CD4-positive, alpha-beta memory T cell (primary cell): ENCODE measurements around the gene THSD4. TPM values are rescaled to one million over a fixed set of nuclear protein-coding genes. Genes with fewer than 3 reads are reported as not detected.

Experiments
- CTCF ChIA-PET: fragments of 350-600 bp; sonication (Branson Sonifier 250); formaldehyde crosslinking; loops from one replicate; lab custom pipeline; 2021; ENCODE audit warnings: inconsistent platforms; ENCODE audit not compliant: partially characterized antibody; lab: Charles Lee
- POLR2A ChIA-PET: fragments of 350-600 bp; sonication (Branson Sonifier 250); formaldehyde crosslinking; loops from one replicate; lab custom pipeline; 2021; ENCODE audit not compliant: partially characterized antibody; lab: Charles Lee
- DNase-seq, 5 donors: peaks; one replicate each; pipeline versions ENCODE4 v3.0.0 to v3.0.0-alpha.2; 2020 to 2022; ENCODE audit warnings: mixed read lengths in 1 of 5
- H3K27ac ChIP-seq: one replicate; pipeline ENCODE4 v1.7.0; 2013; ENCODE audit warnings: low read depth, low read length
- H3K27me3 ChIP-seq: 2 replicates; pipeline ENCODE4 v1.7.0; 2013; ENCODE audit warnings: mild to moderate bottlenecking, low read length, moderate library complexity; ENCODE audit not compliant: insufficient read depth
- H3K36me3 ChIP-seq: 2 replicates; pipeline ENCODE4 v1.7.0; 2013; ENCODE audit warnings: mild to moderate bottlenecking, low read length, moderate library complexity; ENCODE audit not compliant: insufficient read depth
- H3K4me1 ChIP-seq: 2 replicates; pipeline ENCODE4 v1.7.0; 2013; ENCODE audit warnings: mild to moderate bottlenecking, low read length, moderate library complexity; ENCODE audit not compliant: insufficient read depth
- H3K4me3 ChIP-seq, 2 donors: one replicate each; pipeline ENCODE4 v1.7.0; 2013; ENCODE audit warnings: low read length in 2 of 2, mild to moderate bottlenecking in 1 of 2
- H3K9me3 ChIP-seq, 2 donors: one replicate each; pipeline ENCODE4 v1.7.0; 2013; ENCODE audit warnings: low read length in 2 of 2, control low read depth in 1 of 2; ENCODE audit not compliant: control insufficient read depth in 1 of 2
- H3K27ac Mint-ChIP-seq, 7 donors: one replicate each; pipeline ENCODE4 v1.8.0; 2020 to 2021; ENCODE audit warnings: mixed read lengths in 7 of 7, mild to moderate bottlenecking in 6 of 7, inconsistent platforms in 3 of 7, moderate library complexity in 3 of 7
- H3K27me3 Mint-ChIP-seq, 2 donors: one replicate each; pipeline ENCODE4 v1.8.0; 2020 to 2021; ENCODE audit warnings: mixed read lengths in 2 of 2
- H3K36me3 Mint-ChIP-seq, 2 donors: one replicate each; pipeline ENCODE4 v1.8.0; 2020 to 2021; ENCODE audit warnings: mixed read lengths in 2 of 2, inconsistent platforms in 1 of 2, mild to moderate bottlenecking in 1 of 2
- H3K4me1 Mint-ChIP-seq, 4 donors: one replicate each; pipeline ENCODE4 v1.8.0; 2020 to 2021; ENCODE audit warnings: mixed read lengths in 4 of 4, mild to moderate bottlenecking in 1 of 4
- H3K4me3 Mint-ChIP-seq, 8 donors: one replicate each; pipeline ENCODE4 v1.8.0; 2020 to 2021; ENCODE audit warnings: mixed read lengths in 8 of 8, mild to moderate bottlenecking in 7 of 8, moderate library complexity in 6 of 8, inconsistent platforms in 3 of 8
- H3K9me3 Mint-ChIP-seq, 8 donors: one replicate each; pipeline ENCODE4 v1.8.0; 2020 to 2021; ENCODE audit warnings: mixed read lengths in 8 of 8, mild to moderate bottlenecking in 5 of 8, inconsistent platforms in 3 of 8, moderate library complexity in 1 of 8
- intact Hi-C: fragments of 100-400 bp; cut with micrococcal nuclease; formaldehyde crosslinking; loops from one replicate; pipeline ENCODE4 v1.15.1; 2023
- polyA plus RNA-seq, 2 donors: library from polyadenylated mRNA; unstranded; fragments of 300-500 nt; fragmentation: Illumina TruSeq; gene quantifications; one replicate each; pipeline ENCODE4 v1.2.3, GENCODE V29; 2021
- total RNA-seq, 2 experiments: library from RNA; stranded (reverse); gene quantifications; one replicate each; pipeline ENCODE4 v1.2.3, GENCODE V29; 2021

Gene THSD4
- total and polyA plus RNA-seq, 4 experiments from 2014 or later, result not detected

- POLR2A ChIA-PET, result no interaction called here
- no peak overlapping the region for H3K4me3 ChIP-seq
- H3K4me1 ChIP-seq, result no peaks in the 10 kb centered on the region
- no peaks in the 10 kb centered on the region for H3K36me3 ChIP-seq
- peaks cover 2 to 9% of the 10 kb centered on the region in 2 donors for H3K27me3 Mint-ChIP-seq
- peaks cover 0 to 1% (median under 1%) of the 10 kb centered on the region in 4 donors for H3K4me1 Mint-ChIP-seq
- no peaks in the 10 kb centered on the region for H3K36me3 Mint-ChIP-seq
- no peaks in the 10 kb centered on the region for H3K9me3 Mint-ChIP-seq
- H3K9me3 ChIP-seq, result no peaks in the 10 kb centered on the region
- H3K27ac Mint-ChIP-seq, result no peak overlapping the region
- no peak for DNase-seq
- no peak overlapping the region for H3K4me3 Mint-ChIP-seq
- intact Hi-C loops, result no loop called here
- no peaks in the 10 kb centered on the region for H3K27me3 ChIP-seq
- no peak overlapping the region for H3K27ac ChIP-seq
- CTCF ChIA-PET, result no interaction called here
Measured at GRCh38 chr15:71344316-71344715, 229.0 kb downstream of the THSD4 start.

GRCh38 chr15:71345186-71345585, 229.9 kb downstream of the THSD4 start:
- no peak overlapping the region for H3K27ac Mint-ChIP-seq
- POLR2A ChIA-PET, result no interaction called here
- intact Hi-C loops, result no loop called here
- peaks cover 0 to 1% (median under 1%) of the 10 kb centered on the region in 4 donors for H3K4me1 Mint-ChIP-seq
- no peaks in the 10 kb centered on the region for H3K9me3 ChIP-seq
- H3K9me3 Mint-ChIP-seq, result no peaks in the 10 kb centered on the region
- H3K36me3 ChIP-seq, result no peaks in the 10 kb centered on the region
- no peaks in the 10 kb centered on the region for H3K36me3 Mint-ChIP-seq
- CTCF ChIA-PET, result no interaction called here
- no peak overlapping the region for H3K27ac ChIP-seq
- peaks cover 2 to 12% of the 10 kb centered on the region in 2 donors for H3K27me3 Mint-ChIP-seq
- H3K4me1 ChIP-seq, result no peaks in the 10 kb centered on the region
- DNase-seq, result no peak
- no peak overlapping the region for H3K4me3 Mint-ChIP-seq
- no peaks in the 10 kb centered on the region for H3K27me3 ChIP-seq
- H3K4me3 ChIP-seq, result no peak overlapping the region

- POLR2A ChIA-PET, result no interaction called here
- H3K36me3 Mint-ChIP-seq, result no peaks in the 10 kb centered on the region
- H3K36me3 ChIP-seq, result no peaks in the 10 kb centered on the region
- H3K27me3 ChIP-seq, result no peaks in the 10 kb centered on the region
- CTCF ChIA-PET, result no interaction called here
- no peak overlapping the region for H3K27ac ChIP-seq
- no peak for DNase-seq
- intact Hi-C loops, result no loop called here
- H3K4me3 Mint-ChIP-seq, result no peak overlapping the region
- no peak overlapping the region for H3K4me3 ChIP-seq
- H3K9me3 ChIP-seq, result no peaks in the 10 kb centered on the region
- no peaks in the 10 kb centered on the region for H3K4me1 ChIP-seq
- no peaks in the 10 kb centered on the region for H3K9me3 Mint-ChIP-seq
- peaks cover 4 to 14% of the 10 kb centered on the region in 2 donors for H3K27me3 Mint-ChIP-seq
- peaks cover 0 to 1% (median under 1%) of the 10 kb centered on the region in 4 donors for H3K4me1 Mint-ChIP-seq
- H3K27ac Mint-ChIP-seq, result no peak overlapping the region
Measured at GRCh38 chr15:71346464-71346863, 231.2 kb downstream of the THSD4 start.

GRCh38 chr15:71348597-71348996, 233.3 kb downstream of the THSD4 start:
- no peak overlapping the region for H3K27ac Mint-ChIP-seq
- no peak for DNase-seq
- H3K4me3 Mint-ChIP-seq, result no peak overlapping the region

GRCh38 chr15:71349336-71349735, 234.1 kb downstream of the THSD4 start:
- no peaks in the 10 kb centered on the region for H3K36me3 ChIP-seq
- H3K4me3 ChIP-seq, result no peak overlapping the region
- DNase-seq, result no peak
- peaks cover 4 to 14% of the 10 kb centered on the region in 2 donors for H3K27me3 Mint-ChIP-seq
- no peak overlapping the region for H3K27ac Mint-ChIP-seq
- intact Hi-C loops, result no loop called here
- no peaks in the 10 kb centered on the region for H3K9me3 ChIP-seq
- H3K27me3 ChIP-seq, result no peaks in the 10 kb centered on the region
- H3K9me3 Mint-ChIP-seq, result no peaks in the 10 kb centered on the region
- CTCF ChIA-PET, result no interaction called here
- POLR2A ChIA-PET, result no interaction called here
- no peaks in the 10 kb centered on the region for H3K36me3 Mint-ChIP-seq
- no peak overlapping the region for H3K27ac ChIP-seq
- H3K4me1 ChIP-seq, result no peaks in the 10 kb centered on the region
- H3K4me3 Mint-ChIP-seq, result no peak overlapping the region
- peaks cover 1 to 8% (median 6%) of the 10 kb centered on the region in 4 donors for H3K4me1 Mint-ChIP-seq

More at GRCh38 chr15:71348597-71348996, 233.3 kb downstream of the THSD4 start:
- no peaks in the 10 kb centered on the region for H3K27me3 ChIP-seq
- H3K27ac ChIP-seq, result no peak overlapping the region
- no peaks in the 10 kb centered on the region for H3K4me1 ChIP-seq
- no peaks in the 10 kb centered on the region for H3K9me3 ChIP-seq
- peaks cover 4 to 14% of the 10 kb centered on the region in 2 donors for H3K27me3 Mint-ChIP-seq
- ChIA-PET POLR2A (no interaction called here), CTCF (no interaction called here)
- intact Hi-C loops, result no loop called here
- H3K36me3 ChIP-seq, result no peaks in the 10 kb centered on the region
- H3K9me3 Mint-ChIP-seq, result no peaks in the 10 kb centered on the region
- H3K36me3 Mint-ChIP-seq, result no peaks in the 10 kb centered on the region
- H3K4me1 Mint-ChIP-seq, result peaks cover 1 to 8% (median 6%) of the 10 kb centered on the region in 4 donors
- no peak overlapping the region for H3K4me3 ChIP-seq

- Histone ChIP-seq H3K4me1 (no peaks in the 10 kb centered on the region), H3K9me3 (no peaks in the 10 kb centered on the region), H3K27me3 (no peaks in the 10 kb centered on the region), H3K36me3 (no peaks in the 10 kb centered on the region), H3K27ac (no peak overlapping the region), H3K4me3 (no peak overlapping the region)
- ChIA-PET POLR2A (no interaction called here), CTCF (no interaction called here)
- no peaks in the 10 kb centered on the region for H3K36me3 Mint-ChIP-seq
- DNase-seq, result no peak
- H3K27me3 Mint-ChIP-seq, result peaks cover 4 to 14% of the 10 kb centered on the region in 2 donors
- intact Hi-C loops, result no loop called here
- H3K4me3 Mint-ChIP-seq, result no peak overlapping the region
- no peaks in the 10 kb centered on the region for H3K9me3 Mint-ChIP-seq
- peaks cover 1 to 8% (median 6%) of the 10 kb centered on the region in 4 donors for H3K4me1 Mint-ChIP-seq
- no peak overlapping the region for H3K27ac Mint-ChIP-seq
Measured at GRCh38 chr15:71349736-71350526, 234.7 kb downstream of the THSD4 start.

GRCh38 chr15:71350622-71351378, 235.5 kb downstream of the THSD4 start:
- POLR2A ChIA-PET, result no interaction called here

More at GRCh38 chr15:71350622-71351378, 235.5 kb downstream of the THSD4 start:
- intact Hi-C loops, result no loop called here
- Mint-ChIP-seq H3K27ac (no peak overlapping the region), H3K36me3 (no peaks in the 10 kb centered on the region), H3K4me1 (peaks cover 1 to 8% (median 6%) of the 10 kb centered on the region in 4 donors), H3K27me3 (peaks cover 4 to 14% of the 10 kb centered on the region in 2 donors), H3K4me3 (no peak overlapping the region), H3K9me3 (no peaks in the 10 kb centered on the region)
- no peak overlapping the region for H3K4me3 ChIP-seq
- no peaks in the 10 kb centered on the region for H3K36me3 ChIP-seq
- DNase-seq, result no peak
- H3K9me3 ChIP-seq, result no peaks in the 10 kb centered on the region
- no peak overlapping the region for H3K27ac ChIP-seq
- no peaks in the 10 kb centered on the region for H3K27me3 ChIP-seq
- no peaks in the 10 kb centered on the region for H3K4me1 ChIP-seq
- CTCF ChIA-PET, result no interaction called here
